HG03520 (cell line): Measurements from ENCODE around the gene LY6G6D.

Source experiments
- ATAC-seq: cut with Tn5 transposase; IDR thresholded peaks from one replicate; pipeline ENCODE4 v1.9.1; 2021; ENCODE audit warnings: mild to moderate bottlenecking, moderate library complexity; ENCODE audit not compliant: unreplicated experiment

LY6G6D gene

DNA sequence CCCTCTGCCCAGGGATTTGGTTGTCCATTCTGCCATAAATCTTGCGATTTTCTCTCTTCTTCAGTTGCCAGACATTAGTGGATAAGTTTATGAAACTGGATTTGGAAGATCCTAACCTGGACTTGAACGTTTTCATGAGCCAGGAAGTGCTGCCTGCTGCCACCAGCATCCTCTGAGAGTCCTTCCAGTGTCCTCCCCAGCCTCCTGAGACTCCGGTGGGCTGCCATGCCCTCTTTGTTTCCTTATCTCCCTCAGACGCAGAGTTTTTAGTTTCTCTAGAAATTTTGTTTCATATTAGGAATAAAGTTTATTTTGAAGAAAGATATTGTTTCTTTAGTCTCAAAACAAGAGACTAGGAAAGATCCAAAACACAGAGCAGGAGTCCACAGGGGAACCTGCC, 47.2 kb downstream of the LY6G6D start, which contains the start of gene SAPCD1:
SAPCD1 (plus strand) TSS at position 301 of the 400 bp plus-strand sequence. CDS start 399 bp downstream, outside the sequence.
- ATAC-seq = no peak

DNA sequence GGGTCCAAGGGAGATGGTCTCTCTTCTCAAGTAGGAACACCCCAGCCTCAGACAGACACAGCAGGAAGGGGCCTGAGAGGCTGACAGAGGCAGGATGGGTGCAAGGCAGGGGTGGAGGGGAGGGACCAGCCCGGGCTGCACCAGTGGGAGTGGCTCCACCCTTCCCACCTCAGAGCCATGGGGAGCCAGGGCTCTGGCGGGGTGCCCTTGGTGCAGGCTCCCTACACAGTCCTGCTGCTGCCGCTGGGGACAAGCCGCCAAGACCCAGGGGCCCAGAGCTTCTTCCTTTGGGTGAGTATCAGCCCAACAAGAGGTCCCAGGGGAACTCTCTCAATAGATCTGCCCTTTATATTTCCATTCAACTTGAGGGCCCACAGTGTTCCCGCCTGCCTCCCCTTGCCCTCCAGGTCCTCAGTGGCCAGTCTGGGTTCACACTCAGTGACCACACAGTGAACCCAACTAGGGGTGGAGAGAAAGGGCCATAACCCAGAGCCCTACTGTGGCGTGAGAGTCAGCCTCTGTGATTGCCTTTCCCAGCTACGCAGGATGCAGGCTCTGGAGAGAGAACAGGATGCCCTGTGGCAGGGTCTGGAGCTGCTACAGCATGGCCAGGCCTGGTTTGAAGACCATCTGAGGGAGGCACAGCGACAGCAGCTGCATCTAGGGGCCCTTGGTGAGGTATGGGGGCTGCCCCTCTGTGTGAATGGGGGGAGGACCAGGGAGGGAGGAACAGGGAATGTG, 47.9 kb downstream of the LY6G6D start:
- ATAC-seq = no peak

DNA sequence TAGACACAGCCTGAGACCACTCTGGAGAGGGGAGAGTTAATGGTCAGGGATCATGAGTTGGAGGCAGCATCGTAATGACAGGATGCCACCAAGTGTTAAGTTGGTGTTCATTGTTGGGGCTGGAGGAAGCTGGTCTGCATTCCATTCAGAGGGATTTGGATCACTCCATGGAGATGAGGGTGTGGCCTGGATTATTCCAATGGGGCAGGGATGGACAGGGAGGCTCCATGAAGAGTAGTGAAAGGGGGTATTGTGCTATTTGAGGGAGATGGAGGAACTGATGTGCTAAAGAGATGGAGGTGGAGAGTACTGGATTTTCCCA, 48.4 kb downstream of the LY6G6D start:
- no peak for ATAC-seq

DNA sequence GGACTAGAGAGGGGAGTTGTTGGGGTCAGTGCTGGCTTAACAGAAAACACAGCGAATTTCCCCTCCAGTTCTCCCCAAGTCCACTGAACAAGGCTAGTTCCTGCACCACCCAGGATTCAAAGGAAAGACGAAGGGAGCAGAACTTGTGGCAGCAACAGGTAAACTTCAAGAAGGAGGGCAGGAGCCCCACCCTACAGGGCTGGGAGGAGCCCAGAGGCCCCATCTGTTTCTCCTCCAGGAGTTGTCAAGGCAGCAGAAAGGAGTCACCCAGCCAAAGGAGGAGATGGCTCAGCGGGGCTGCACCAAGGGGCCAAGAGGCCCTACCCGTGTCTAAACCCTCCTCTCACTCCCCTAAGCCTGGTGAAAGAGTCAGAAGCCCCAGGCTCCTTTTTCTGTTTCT, 49.0 kb downstream of the LY6G6D start:
- no peak for ATAC-seq

DNA sequence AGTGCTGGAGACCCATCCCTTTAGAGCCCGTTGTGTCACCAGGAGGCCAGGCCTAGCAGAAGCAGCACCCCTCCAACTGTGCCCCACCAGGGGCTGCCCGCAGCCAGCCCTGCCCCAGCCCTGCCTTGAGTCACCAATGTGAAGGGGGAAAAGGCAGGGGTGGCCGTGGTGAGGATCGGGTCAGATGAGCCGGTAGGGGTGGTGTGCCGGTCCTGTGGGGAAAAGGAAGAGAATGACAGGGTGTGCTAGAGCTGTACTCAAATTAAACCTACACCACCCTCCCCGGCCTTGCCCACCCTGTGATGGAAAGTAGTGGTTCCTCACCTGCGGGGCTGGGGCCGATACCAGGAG, 50.4 kb downstream of the LY6G6D start:
- no peak for ATAC-seq

DNA sequence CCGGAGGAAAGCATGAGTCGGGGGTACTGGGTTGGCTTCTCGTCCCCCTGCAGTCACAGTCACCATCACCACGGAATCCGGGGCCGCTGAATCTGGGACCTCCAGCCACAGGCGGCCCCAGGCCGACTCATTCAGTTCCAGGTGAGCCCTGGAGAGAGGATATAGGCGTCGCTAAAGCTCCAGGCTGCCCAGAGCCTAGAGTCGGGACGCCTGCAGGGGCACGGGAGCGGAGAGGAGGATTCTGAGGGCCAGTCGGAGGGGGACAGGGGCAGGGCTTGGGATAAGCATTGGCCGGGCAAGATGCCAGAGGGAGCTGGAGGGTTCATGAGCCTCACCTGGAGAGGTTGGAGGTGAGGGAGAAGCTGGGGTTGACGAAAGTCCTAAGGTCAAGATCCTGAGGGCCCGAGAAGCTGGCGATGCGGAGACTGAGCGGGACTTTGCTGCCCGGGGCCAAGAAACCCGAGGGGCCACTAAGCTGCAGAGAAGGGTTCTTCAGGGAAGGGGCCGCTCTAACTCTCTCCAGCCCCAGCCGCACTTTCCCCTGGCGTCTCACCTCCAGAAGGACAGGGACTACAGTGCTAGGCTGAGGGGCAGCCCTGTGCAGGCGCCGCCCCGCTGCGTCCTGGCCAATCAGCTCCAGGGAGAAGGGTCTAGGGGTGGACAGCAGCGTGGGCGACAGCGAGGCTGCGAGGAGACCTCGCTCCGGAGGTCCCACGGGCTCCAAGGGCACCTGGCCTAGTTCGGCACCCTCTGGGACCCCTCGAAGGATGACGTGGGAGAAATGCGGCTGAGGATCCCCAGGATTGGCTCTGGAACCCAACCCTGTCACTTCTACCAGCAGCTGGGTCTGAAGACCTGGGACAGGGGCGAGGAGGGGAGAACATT, 51.0 kb downstream of the LY6G6D start:
- ATAC-seq = no peak

DNA sequence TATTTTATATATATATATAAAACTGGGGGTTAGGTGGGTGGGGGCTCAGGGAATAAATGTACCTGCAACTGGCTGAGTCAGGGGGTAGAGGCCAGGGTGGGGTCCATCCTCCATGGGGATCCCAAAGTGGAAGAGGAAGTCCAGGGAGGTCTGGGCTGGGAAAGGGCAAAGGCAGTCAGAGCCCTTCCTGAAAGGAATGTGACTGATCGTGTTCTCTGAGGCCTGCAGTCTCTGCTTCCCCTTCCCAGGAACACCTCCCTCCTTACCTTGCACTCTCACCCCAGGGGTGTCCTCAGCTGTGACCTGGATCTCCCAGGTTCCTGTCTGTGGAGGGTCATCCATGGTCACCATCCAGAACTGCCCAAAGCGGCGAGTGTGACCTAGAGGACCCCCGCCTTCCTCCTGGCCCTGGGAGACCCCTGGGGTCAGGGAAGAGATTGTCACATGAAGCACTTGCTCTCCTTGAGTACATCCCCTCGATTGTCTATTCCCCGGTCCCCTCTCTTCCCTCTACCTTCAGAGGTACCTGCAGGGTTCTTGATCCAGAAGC, 52.0 kb downstream of the LY6G6D start:
- no peak for ATAC-seq
